Endothelial cell of umbilical vein (primary cell): ENCODE results near the gene PTPRK. TPM values are rescaled to one million over a fixed set of nuclear protein-coding genes. Genes with fewer than 3 reads are reported as not detected.

ENCODE experiments used
- BruUV-seq: library from RNA; stranded (reverse); fragments of 400-500 nt; replicated peaks from 2 replicates; lab custom pipeline; 2021; lab: Mats Ljungman, UMichigan
- CTCF ChIA-PET: fragments of 300-600, 350-600 bp; sonication (Branson Sonifier 250); formaldehyde crosslinking; loops from one replicate; lab custom pipeline; 2021; ENCODE audit warnings: antibody characterized with exemption, inconsistent platforms; lab: Charles Lee
- POLR2A ChIA-PET: fragments of 300-600, 350-600 bp; sonication (Branson Sonifier 250); formaldehyde crosslinking; loops from one replicate; lab custom pipeline; 2021; ENCODE audit warnings: antibody characterized with exemption, inconsistent platforms; lab: Charles Lee
- DNase-seq: peaks from one replicate; pipeline ENCODE4 v3.0.0-alpha.2; 2011; ENCODE audit warnings: low read depth, low spot score
- FAIRE-seq: peaks from 2 replicates; lab custom pipeline; 2011; peaks lifted over from hg19 to GRCh38; lab: Jason Lieb, UNC
- H2AFZ ChIP-seq: 2 replicates; pipeline ENCODE4 v1.6.0; 2012; ENCODE audit warnings: low read depth, low read length, control low read depth, inconsistent platforms
- H3K27ac ChIP-seq: 2 replicates; pipeline ENCODE4 v1.5.1; 2011; ENCODE audit warnings: low read depth, mild to moderate bottlenecking, control low read depth, low read length, moderate library complexity; ENCODE audit not compliant: insufficient read depth
- H3K27me3 ChIP-seq, 2 experiments: 2 replicates each; pipeline versions ENCODE4 v1.6.0 to v1.6.1; 2011; ENCODE audit warnings: low read length in 2 of 2, mixed read lengths in 1 of 2; ENCODE audit not compliant: control insufficient read depth in 2 of 2, insufficient read depth in 2 of 2
- H3K36me3 ChIP-seq, 2 experiments: 2 replicates in 1 of 2; 3 replicates in 1 of 2; pipeline ENCODE4 v1.5.1; 2011; ENCODE audit warnings: low read length in 2 of 2, mild to moderate bottlenecking in 1 of 2, moderate library complexity in 1 of 2; ENCODE audit not compliant: control insufficient read depth in 2 of 2, insufficient read depth in 2 of 2; ENCODE audit errors: extremely low read depth in 1 of 2
- H3K4me1 ChIP-seq: 3 replicates; pipeline ENCODE4 v1.5.1; 2011; ENCODE audit warnings: mild to moderate bottlenecking, low read length; ENCODE audit not compliant: control insufficient read depth, insufficient read depth; ENCODE audit errors: extremely low read depth
- H3K4me2 ChIP-seq: 2 replicates; pipeline ENCODE4 v1.6.1; 2011; ENCODE audit warnings: low read length, control low read depth, mixed read lengths; ENCODE audit not compliant: insufficient read depth
- H3K4me3 ChIP-seq, 3 experiments: fragments of 200-600 bp in 1 of 3; sonication (generic), shearing (Covaris generic) in 1 of 3; replicated peaks in 1 of 3; 2 replicates each; pipeline ENCODE4 v1.5.1; 2011 to 2016; ENCODE audit warnings: control low read depth in 3 of 3, low read length in 3 of 3, mild to moderate bottlenecking in 2 of 3, inconsistent platforms in 1 of 3, low read depth in 1 of 3, moderate library complexity in 1 of 3; ENCODE audit not compliant: insufficient read depth in 1 of 3
- H3K79me2 ChIP-seq: 2 replicates; pipeline ENCODE4 v1.6.0; 2012; ENCODE audit warnings: low read length, inconsistent platforms; ENCODE audit not compliant: control insufficient read depth, insufficient read depth
- H3K9ac ChIP-seq: replicated peaks from 2 replicates; pipeline ENCODE3; 2011; ENCODE audit warnings: low read length, control low read depth; ENCODE audit not compliant: insufficient read depth; ENCODE audit errors: extremely low read depth
- H3K9me1 ChIP-seq: replicated peaks from 3 replicates; pipeline ENCODE4 v1.6.0; 2011; ENCODE audit warnings: mild to moderate bottlenecking, low read length; ENCODE audit not compliant: control insufficient read depth, insufficient read depth; ENCODE audit errors: extremely low read depth
- H3K9me3 ChIP-seq: replicated peaks from 2 replicates; pipeline ENCODE4 v1.5.1; 2012; ENCODE audit warnings: low read length, inconsistent platforms; ENCODE audit not compliant: control insufficient read depth, insufficient read depth
- H4K20me1 ChIP-seq: replicated peaks from 2 replicates; pipeline ENCODE3; 2011; ENCODE audit warnings: mild to moderate bottlenecking, low read length; ENCODE audit not compliant: control insufficient read depth, insufficient read depth; ENCODE audit errors: extremely low read depth
- CTCF ChIP-seq, 2 donors: IDR thresholded peaks; 1 replicate in 1 of 2; 2 replicates in 1 of 2; pipeline ENCODE4 v1.5.1; 2011; ENCODE audit warnings: low read length in 2 of 2, mild to moderate bottlenecking in 2 of 2, moderate library complexity in 2 of 2, control low read depth in 1 of 2, inconsistent platforms in 1 of 2, low read depth in 1 of 2; ENCODE audit not compliant: insufficient read depth in 1 of 2; ENCODE audit errors: extremely low read depth in 1 of 2
- EZH2 ChIP-seq: IDR thresholded peaks from 2 replicates; pipeline ENCODE4 v1.6.1; 2012; ENCODE audit warnings: borderline replicate concordance, low read depth, mild to moderate bottlenecking, moderate library complexity, low read length, inconsistent platforms; ENCODE audit not compliant: severe bottlenecking
- FOS ChIP-seq: IDR thresholded peaks from 2 replicates; pipeline ENCODE4 v1.6.1; 2011; ENCODE audit warnings: mild to moderate bottlenecking, low read length, moderate library complexity, borderline replicate concordance; ENCODE audit not compliant: insufficient read depth
- GATA2 ChIP-seq: IDR thresholded peaks from 2 replicates; pipeline ENCODE4 v1.7.0; 2011; ENCODE audit warnings: low read depth, mild to moderate bottlenecking, moderate library complexity, mixed read lengths, low read length; ENCODE audit not compliant: insufficient read length, insufficient read depth
- JUN ChIP-seq: IDR thresholded peaks from 2 replicates; pipeline ENCODE4 v1.6.1; 2011; ENCODE audit warnings: borderline replicate concordance, low read depth; ENCODE audit not compliant: insufficient read length, insufficient read depth
- MAX ChIP-seq: IDR thresholded peaks from 2 replicates; pipeline ENCODE4 v1.6.1; 2011; ENCODE audit not compliant: insufficient read depth, insufficient read length
- MYC ChIP-seq: IDR thresholded peaks from one replicate; pipeline ENCODE4 v1.6.1; 2011; ENCODE audit warnings: mild to moderate bottlenecking, low read depth, low read length
- POLR2A ChIP-seq: IDR thresholded peaks from 2 replicates; pipeline ENCODE4 v1.6.1; 2012; ENCODE audit warnings: low read depth, mild to moderate bottlenecking, control low read depth, low read length
- POLR2AphosphoS5 ChIP-seq: IDR thresholded peaks from 2 replicates; pipeline ENCODE4 v1.6.1; 2012; ENCODE audit warnings: low read depth, mild to moderate bottlenecking, control low read depth, low read length, moderate library complexity; ENCODE audit not compliant: insufficient read depth
- dilution Hi-C: fragments of 300-500 bp; cut with MboI; formaldehyde crosslinking; loops from one replicate; pipeline ENCODE4 v1.15.0; 2019; ENCODE audit warnings: low sequenced_read_pairs; ENCODE audit not compliant: extremely low pct_ligation_motif_present
- intact Hi-C: fragments of 100-400 bp; cut with micrococcal nuclease; formaldehyde crosslinking; loops from one replicate; pipeline ENCODE4 v1.10.0; 2022
- polyA plus RNA-seq, 4 experiments: library from polyadenylated mRNA; depleted of rRNA in 3 of 4; stranded (reverse) in 3 of 4; unstranded in 1 of 4; fragments of >200 nt; gene quantifications; 2 replicates each; pipeline versions ENCODE4 v1.2.1 to v1.2.3, GENCODE V29; 2011 to 2012; ENCODE audit warnings: missing spikeins in 1 of 4
- total RNA-seq: library from RNA; stranded (reverse); gene quantifications from 2 replicates; pipeline ENCODE4 v1.2.3, GENCODE V29; 2021

PTPRK gene
- total and polyA plus RNA-seq, 2 donors (not counting 3 experiments of a cell fraction or from before 2014, with no cell fraction given): 15.2 to 74.0 TPM

- no peak overlapping the region for H2AFZ ChIP-seq
- H3K9ac ChIP-seq: no peak overlapping the region
- H3K27ac ChIP-seq: no peak overlapping the region
- H3K79me2 ChIP-seq: no peaks in the 10 kb centered on the region
- no peaks in the 10 kb centered on the region for H3K9me1 ChIP-seq
- H3K4me2 ChIP-seq: no peak overlapping the region
- H3K4me1 ChIP-seq: no peaks in the 10 kb centered on the region
- no peaks in the 10 kb centered on the region for H3K36me3 ChIP-seq
- FAIRE-seq: no peak
- no peak overlapping the region for H3K4me3 ChIP-seq
- no TSS peak for BruUV-seq
- TF ChIP-seq EZH2 (no peak), MYC (no peak), CTCF (IDR thresholded peaks at IDR 0.05; ENCODE audit: extremely low read depth in 1 of 2, insufficient read depth in 1 of 2, low read depth in 1 of 2, low read length in 2 of 2) (no peak), GATA2 (no peak), JUN (no peak), POLR2AphosphoS5 (no peak), POLR2A (no peak), FOS (no peak), MAX (no peak)
- CTCF ChIA-PET: interaction anchor here (1.4 kb wide), 1 partner anchor 9 kb away, joined by 6 read pairs; no protein-coding TSS in a partner anchor
- dilution Hi-C loops (no loop called here), intact Hi-C loops (no loop called here)
- no peaks in the 10 kb centered on the region for H3K27me3 ChIP-seq
- DNase-seq: no peak
- POLR2A ChIA-PET: no interaction called here
- no peaks in the 10 kb centered on the region for H3K9me3 ChIP-seq
- H4K20me1 ChIP-seq: no peaks in the 10 kb centered on the region
These were observed 480.9 kb downstream of the PTPRK start for GRCh38 chr6:128039543-128039942.
